PFSK-1 (cell line): Measurements from ENCODE around the gene TAPBP.

ENCODE experiments used
- FOXP2 ChIP-seq: optimal IDR thresholded peaks from 2 replicates; pipeline ENCODE3; 2011; ENCODE audit warnings: borderline replicate concordance, control low read depth, inconsistent platforms; ENCODE audit not compliant: insufficient read depth; ENCODE audit errors: extremely low read length, extremely low read depth
- POLR2AphosphoS5 ChIP-seq: IDR thresholded peaks from 2 replicates; pipeline ENCODE4 v1.6.1; 2012; ENCODE audit warnings: low read depth, mild to moderate bottlenecking, control low read depth, low read length, moderate library complexity
- SIN3A ChIP-seq: IDR thresholded peaks from 2 replicates; pipeline ENCODE4 v1.6.1; 2012; ENCODE audit warnings: mild to moderate bottlenecking, low read length, moderate library complexity, borderline replicate concordance; ENCODE audit not compliant: insufficient read depth
- TAF1 ChIP-seq: IDR thresholded peaks from 2 replicates; pipeline ENCODE4 v1.6.1; 2012; ENCODE audit warnings: low read length, control low read depth, borderline replicate concordance; ENCODE audit not compliant: insufficient read depth
- TF ChIP-seq, protein P1 (sequence below), 2 experiments: IDR thresholded peaks; 2 replicates each; pipeline versions ENCODE4 v1.6.1 to v1.8.0; 2011 to 2012; ENCODE audit warnings: low read depth in 2 of 2, low read length in 2 of 2, control low read depth in 1 of 2, inconsistent platforms in 1 of 2, mild to moderate bottlenecking in 1 of 2, moderate library complexity in 1 of 2; ENCODE audit not compliant: insufficient read depth in 1 of 2

The TAPBP gene

DNA sequence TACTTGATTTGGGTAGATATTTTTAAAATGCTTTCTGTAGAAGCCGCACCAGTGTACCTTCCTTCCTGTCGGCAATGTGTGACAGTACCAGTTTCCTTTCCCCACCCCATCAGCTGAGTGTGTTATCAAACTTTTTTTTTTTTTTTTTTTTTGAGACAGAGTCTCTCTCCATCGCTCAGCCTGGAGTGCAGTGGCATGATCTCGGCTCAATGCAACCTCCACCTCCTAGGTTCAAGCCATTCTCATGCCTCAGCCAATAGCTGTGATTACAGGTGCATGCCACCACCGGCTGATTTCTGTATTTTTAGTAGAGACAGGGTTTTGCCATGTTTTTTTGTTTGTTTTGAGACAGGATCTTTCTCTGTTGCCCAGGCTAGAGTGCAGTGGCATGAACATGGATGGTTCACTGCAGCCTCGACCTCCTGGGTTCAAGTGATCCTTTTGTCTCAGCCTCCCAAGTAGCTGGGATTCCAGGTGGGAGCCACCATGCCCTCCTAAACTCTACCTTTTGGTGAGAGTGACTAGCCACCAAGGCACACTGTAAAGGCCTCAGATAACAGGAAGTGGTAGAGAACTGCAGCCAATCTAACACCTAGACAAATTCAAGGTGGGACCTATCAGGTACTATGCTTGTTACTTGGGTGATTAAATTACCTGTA is 30.2 kb upstream of the TAPBP start:
- TF ChIP-seq POLR2AphosphoS5 (no peak), SIN3A (no peak), TAF1 (no peak), FOXP2 (no peak)
- TF ChIP-seq, protein P1, sequence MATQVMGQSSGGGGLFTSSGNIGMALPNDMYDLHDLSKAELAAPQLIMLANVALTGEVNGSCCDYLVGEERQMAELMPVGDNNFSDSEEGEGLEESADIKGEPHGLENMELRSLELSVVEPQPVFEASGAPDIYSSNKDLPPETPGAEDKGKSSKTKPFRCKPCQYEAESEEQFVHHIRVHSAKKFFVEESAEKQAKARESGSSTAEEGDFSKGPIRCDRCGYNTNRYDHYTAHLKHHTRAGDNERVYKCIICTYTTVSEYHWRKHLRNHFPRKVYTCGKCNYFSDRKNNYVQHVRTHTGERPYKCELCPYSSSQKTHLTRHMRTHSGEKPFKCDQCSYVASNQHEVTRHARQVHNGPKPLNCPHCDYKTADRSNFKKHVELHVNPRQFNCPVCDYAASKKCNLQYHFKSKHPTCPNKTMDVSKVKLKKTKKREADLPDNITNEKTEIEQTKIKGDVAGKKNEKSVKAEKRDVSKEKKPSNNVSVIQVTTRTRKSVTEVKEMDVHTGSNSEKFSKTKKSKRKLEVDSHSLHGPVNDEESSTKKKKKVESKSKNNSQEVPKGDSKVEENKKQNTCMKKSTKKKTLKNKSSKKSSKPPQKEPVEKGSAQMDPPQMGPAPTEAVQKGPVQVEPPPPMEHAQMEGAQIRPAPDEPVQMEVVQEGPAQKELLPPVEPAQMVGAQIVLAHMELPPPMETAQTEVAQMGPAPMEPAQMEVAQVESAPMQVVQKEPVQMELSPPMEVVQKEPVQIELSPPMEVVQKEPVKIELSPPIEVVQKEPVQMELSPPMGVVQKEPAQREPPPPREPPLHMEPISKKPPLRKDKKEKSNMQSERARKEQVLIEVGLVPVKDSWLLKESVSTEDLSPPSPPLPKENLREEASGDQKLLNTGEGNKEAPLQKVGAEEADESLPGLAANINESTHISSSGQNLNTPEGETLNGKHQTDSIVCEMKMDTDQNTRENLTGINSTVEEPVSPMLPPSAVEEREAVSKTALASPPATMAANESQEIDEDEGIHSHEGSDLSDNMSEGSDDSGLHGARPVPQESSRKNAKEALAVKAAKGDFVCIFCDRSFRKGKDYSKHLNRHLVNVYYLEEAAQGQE (IDR thresholded peaks at IDR 0.05; ENCODE audit: insufficient read depth in 1 of 2, low read depth in 2 of 2, low read length in 2 of 2), result no peak

DNA sequence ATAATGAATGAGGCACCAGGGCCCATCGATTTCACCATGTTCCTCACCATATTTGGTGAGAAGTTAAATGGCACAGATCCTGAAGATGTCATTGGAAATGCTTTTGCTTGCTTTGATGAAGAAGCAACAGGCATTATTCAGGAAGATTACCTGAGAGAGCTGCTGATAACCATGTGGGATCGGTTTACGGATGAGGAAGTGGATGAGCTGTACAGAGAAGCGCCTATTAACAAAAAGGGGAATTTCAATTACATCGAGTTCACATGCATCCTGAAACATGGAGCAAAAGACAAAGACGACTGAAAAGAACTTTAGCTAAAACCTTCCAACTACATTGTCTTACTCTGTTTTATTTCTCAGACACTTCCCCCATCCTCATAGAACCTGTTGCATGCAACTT is 25.3 kb upstream of the TAPBP start:
- no peak for TF ChIP-seq TAF1
- no peak for TF ChIP-seq FOXP2
- TF ChIP-seq SIN3A, result no peak
- TF ChIP-seq, protein P1 (IDR thresholded peaks at IDR 0.05; ENCODE audit: insufficient read depth in 1 of 2, low read depth in 2 of 2, low read length in 2 of 2), result no peak
- no peak for TF ChIP-seq POLR2AphosphoS5

DNA sequence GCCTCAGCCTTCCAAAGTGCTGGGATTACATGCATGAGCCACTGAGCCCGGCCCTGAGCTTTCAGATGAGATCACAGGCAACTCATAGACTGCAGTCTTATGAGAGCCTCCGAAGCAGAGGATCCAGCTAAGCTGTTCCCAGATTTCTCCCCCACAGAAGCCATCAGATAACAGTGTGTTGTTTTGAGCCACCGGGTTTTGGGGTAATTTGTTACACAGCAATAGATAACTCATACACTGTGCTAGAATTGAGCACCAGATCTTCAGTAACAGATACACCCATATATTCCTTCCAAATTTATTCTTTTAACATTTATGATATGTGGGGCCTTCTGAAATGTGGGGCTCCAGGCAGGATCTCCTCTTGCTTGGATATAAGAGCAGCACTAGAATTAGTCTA is 22.6 kb upstream of the TAPBP start:
- TF ChIP-seq POLR2AphosphoS5 (no peak), SIN3A (no peak), TAF1 (no peak), FOXP2 (no peak)
- TF ChIP-seq, protein P1 (IDR thresholded peaks at IDR 0.05; ENCODE audit: insufficient read depth in 1 of 2, low read depth in 2 of 2, low read length in 2 of 2), result no peak

DNA sequence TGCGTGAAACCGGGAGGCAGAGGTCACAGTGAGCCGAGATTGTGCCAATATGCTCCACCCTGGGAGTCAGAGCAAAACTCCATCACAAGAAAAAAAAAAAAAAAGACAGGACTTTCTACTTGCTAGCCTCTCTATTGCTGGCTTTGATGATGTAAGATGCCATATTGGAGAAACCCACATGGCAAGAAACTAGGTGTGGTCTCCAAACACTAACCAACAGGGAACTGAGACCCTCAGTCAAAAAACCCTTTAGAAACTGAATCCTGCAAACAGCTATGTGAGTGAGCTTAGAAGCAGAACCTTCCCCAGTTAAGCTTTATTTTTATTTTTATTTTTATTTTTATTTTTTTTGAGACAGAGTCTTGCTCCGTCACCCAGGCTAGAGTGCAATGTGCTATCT is 22.0 kb upstream of the TAPBP start:
- TF ChIP-seq TAF1 (no peak), POLR2AphosphoS5 (no peak), FOXP2 (no peak), SIN3A (no peak)
- TF ChIP-seq, protein P1 (IDR thresholded peaks at IDR 0.05; ENCODE audit: insufficient read depth in 1 of 2, low read depth in 2 of 2, low read length in 2 of 2), result no peak
